Right cardiac atrium (tissue), 5 donors: ENCODE measurements around the gene BTN1A1. TPM values are rescaled to one million over a fixed set of nuclear protein-coding genes. Genes with fewer than 3 reads are reported as not detected.
"Not testable (repeated sequence)": the region's sequence is repeated elsewhere in the genome, so short reads cannot be mapped to it uniquely, and the experiment has no call there.

Experiments used
- ATAC-seq, 2 donors: fragments of 200-7000 bp; cut with Tn5 transposase; one replicate each; pipeline versions ENCODE4 v1.8.0 to v1.9.1; 2020; ENCODE audit warnings: moderate library complexity in 2 of 2, mild to moderate bottlenecking in 1 of 2
- DNase-seq, 3 donors: peaks; one replicate each; pipeline ENCODE4 v3.0.0-alpha.2; 2020
- H3K27ac ChIP-seq: one replicate; pipeline ENCODE4 v1.5.1; 2013; ENCODE audit warnings: mild to moderate bottlenecking, low read length, control low read depth, moderate library complexity
- H3K27me3 ChIP-seq: one replicate; pipeline ENCODE4 v1.6.1; 2013; ENCODE audit not compliant: control insufficient read depth, insufficient read depth
- H3K4me1 ChIP-seq: one replicate; pipeline ENCODE4 v1.6.1; 2013; ENCODE audit warnings: low read length; ENCODE audit not compliant: control insufficient read depth, insufficient read depth
- H3K4me3 ChIP-seq: one replicate; pipeline ENCODE4 v1.5.1; 2013; ENCODE audit warnings: low read length, control low read depth
- H3K9me3 ChIP-seq: one replicate; pipeline ENCODE4 v1.6.1; 2013; ENCODE audit warnings: low read length; ENCODE audit not compliant: control insufficient read depth
- WGBS: extraction: QIAGEN DNeasy Blood & Tissue Kit; methylation state at CpG from one replicate; pipeline ENCODE4 v1.1.7; 2013; 5-methylcytosine and 5-hydroxymethylcytosine counted together
- intact Hi-C, 4 donors: fragments of 100-400 bp; cut with DNase I; formaldehyde crosslinking; loops; one replicate each; pipeline versions ENCODE4 v1.11.0 to v1.14.0; 2022 to 2023
- polyA plus RNA-seq: library from polyadenylated mRNA; stranded (reverse); fragments of 200-250 nt; gene quantifications from one replicate; pipeline ENCODE4 v1.2.3, GENCODE V29; 2013
- total RNA-seq, 4 donors: library from RNA; stranded (reverse); fragmentation: NEBNext Ultra II Directional; extraction: Animal tissue kit (Norgen Biotek cat#: 25700); gene quantifications; one replicate each; pipeline ENCODE4 v1.2.1, GENCODE V29; 2021
- donor health status: healthy with polysubstance abuse.
- donor health status: DM: no; HTN: yes; CAD: no.
- donor health status: DM: no; HTN: no; CAD: no.
- donor health status: DM: no; HTN: yes; CAD: no; lungs with severe emphysema.
- donor health status: DM: yes; HTN: yes; CAD: no.

The BTN1A1 gene
- total and polyA plus RNA-seq, 5 donors, result not detected

DNA sequence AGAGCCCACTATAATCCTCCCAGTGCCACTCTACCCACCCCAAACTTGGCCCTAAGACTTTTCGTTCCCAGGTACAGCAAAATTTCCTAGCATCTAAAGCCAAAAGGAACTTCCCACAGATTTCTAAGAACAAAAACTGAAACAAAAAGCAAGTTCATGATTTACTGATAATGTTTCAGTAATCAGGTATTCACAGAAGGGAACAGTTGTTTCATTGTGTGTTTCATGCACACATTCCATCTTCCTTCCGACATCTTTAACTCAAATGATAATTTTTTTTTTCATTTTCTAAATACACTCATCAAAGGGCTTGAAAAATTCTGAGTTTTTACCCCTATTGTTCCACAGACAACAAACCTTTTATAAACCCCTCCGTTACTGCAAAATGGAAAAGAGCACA, 6.0 kb upstream of the BTN1A1 start:
- H3K4me3 ChIP-seq, result no peak overlapping the region
- no peaks in the 10 kb centered on the region for H3K4me1 ChIP-seq
- no peak overlapping the region for H3K27ac ChIP-seq
- 82% methylated on average over 3 of the region's 3 CpGs for WGBS
- ATAC-seq (no peak), DNase-seq (no peak)
- intact Hi-C loops, result no loop called here
- H3K27me3 ChIP-seq, result no peaks in the 10 kb centered on the region
- H3K9me3 ChIP-seq, result no peaks in the 10 kb centered on the region

DNA sequence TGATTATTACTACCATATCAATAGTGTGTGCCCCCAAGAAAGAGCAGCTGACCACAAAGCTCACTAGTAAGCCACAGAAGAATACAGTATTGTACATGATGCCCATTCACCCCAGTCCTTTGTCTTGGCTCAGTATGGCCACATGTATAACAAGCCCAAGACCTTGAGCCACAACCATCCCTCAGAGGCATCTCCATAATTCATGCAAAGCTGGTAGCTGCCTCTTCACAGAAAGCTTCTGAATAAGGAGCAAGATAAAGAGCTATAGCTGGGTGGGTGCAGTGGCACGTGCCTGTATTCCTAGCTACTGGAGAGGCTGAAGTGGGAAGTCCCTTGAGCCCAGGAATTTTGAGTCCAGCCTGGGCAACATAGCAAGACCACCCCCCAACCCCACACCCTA, 4.8 kb upstream of the BTN1A1 start:
- intact Hi-C loops, result no loop called here
- no peaks in the 10 kb centered on the region for H3K9me3 ChIP-seq
- WGBS, result 62% methylated on average over 1 of the region's 1 CpG
- H3K4me1 ChIP-seq, result no peaks in the 10 kb centered on the region
- H3K27me3 ChIP-seq, result no peaks in the 10 kb centered on the region
- no peak overlapping the region for H3K27ac ChIP-seq
- H3K4me3 ChIP-seq, result no peak overlapping the region
- no peak for DNase-seq
- ATAC-seq, result no peak

DNA sequence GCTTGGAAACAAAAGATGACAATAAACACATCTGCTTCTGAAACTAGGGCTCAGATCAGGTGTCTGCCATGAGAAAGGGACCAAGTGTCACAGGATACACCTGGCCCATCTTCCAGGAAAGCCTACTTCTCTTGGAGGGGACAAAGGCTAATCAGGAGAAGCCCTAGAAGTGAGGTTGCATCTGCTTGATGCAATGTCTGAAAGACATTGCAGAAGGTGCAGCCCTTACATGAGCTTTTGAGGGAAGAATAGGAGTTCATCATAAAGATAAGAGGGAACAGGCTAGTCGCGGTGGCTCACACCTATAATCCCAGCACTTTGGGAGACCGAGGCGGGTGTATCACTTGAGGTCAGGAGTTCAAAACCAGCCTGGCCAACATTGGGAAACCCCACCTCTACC, 2.5 kb upstream of the BTN1A1 start:
- Histone ChIP-seq H3K9me3 (no peaks in the 10 kb centered on the region), H3K4me3 (no peak overlapping the region), H3K4me1 (peaks cover 5% of the 10 kb centered on the region), H3K27ac (no peak overlapping the region), H3K27me3 (no peaks in the 10 kb centered on the region)
- DNase-seq (no peak), ATAC-seq (no peak)
- intact Hi-C loops, result no loop called here
- WGBS, result 79% methylated on average over 4 of the region's 4 CpGs

DNA sequence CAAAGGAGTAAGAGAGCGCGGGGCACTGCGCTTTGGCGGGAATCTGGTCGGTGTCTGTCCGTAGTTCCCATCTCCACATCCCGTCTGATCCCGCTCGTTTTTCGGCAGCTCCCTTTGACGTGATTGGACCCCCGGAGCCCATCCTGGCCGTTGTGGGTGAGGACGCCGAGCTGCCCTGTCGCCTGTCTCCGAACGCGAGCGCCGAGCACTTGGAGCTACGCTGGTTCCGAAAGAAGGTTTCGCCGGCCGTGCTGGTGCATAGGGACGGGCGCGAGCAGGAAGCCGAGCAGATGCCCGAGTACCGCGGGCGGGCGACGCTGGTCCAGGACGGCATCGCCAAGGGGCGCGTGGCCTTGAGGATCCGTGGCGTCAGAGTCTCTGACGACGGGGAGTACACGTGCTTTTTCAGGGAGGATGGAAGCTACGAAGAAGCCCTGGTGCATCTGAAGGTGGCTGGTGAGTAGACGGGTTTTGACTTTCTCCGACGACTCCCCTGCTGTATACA, 1.4 kb downstream of the BTN1A1 start:
- ATAC-seq (peak; percentile 72), DNase-seq (peak; percentile 30 to 73 (median 69))
- intact Hi-C loops, result no loop called here
- H3K9me3 ChIP-seq, result no peaks in the 10 kb centered on the region
- peak overlapping the region; percentile 30 for H3K4me3 ChIP-seq
- H3K27ac ChIP-seq, result no peak overlapping the region
- 6% methylated on average over 49 of the region's 49 CpGs for WGBS
- H3K4me1 ChIP-seq, result peaks cover 5% of the 10 kb centered on the region
- no peaks in the 10 kb centered on the region for H3K27me3 ChIP-seq

- no peak for DNase-seq
- Histone ChIP-seq H3K9me3 (no peaks in the 10 kb centered on the region), H3K27ac (no peak overlapping the region), H3K4me3 (peak overlapping the region; percentile 30), H3K27me3 (no peaks in the 10 kb centered on the region), H3K4me1 (peaks cover 5% of the 10 kb centered on the region)
- no peak for ATAC-seq
- intact Hi-C loops, result no loop called here
Measured at GRCh38 chr6:26502165-26502564, 2.1 kb downstream of the BTN1A1 start.

- no peak for ATAC-seq
- Histone ChIP-seq H3K9me3 (no peaks in the 10 kb centered on the region), H3K4me1 (peaks cover 5% of the 10 kb centered on the region), H3K4me3 (no peak overlapping the region), H3K27ac (no peak overlapping the region), H3K27me3 (no peaks in the 10 kb centered on the region)
- WGBS, result 92% methylated on average over 3 of the region's 3 CpGs
- intact Hi-C loops, result no loop called here
- no peak for DNase-seq
Measured at GRCh38 chr6:26502626-26503025, 2.5 kb downstream of the BTN1A1 start.

DNA sequence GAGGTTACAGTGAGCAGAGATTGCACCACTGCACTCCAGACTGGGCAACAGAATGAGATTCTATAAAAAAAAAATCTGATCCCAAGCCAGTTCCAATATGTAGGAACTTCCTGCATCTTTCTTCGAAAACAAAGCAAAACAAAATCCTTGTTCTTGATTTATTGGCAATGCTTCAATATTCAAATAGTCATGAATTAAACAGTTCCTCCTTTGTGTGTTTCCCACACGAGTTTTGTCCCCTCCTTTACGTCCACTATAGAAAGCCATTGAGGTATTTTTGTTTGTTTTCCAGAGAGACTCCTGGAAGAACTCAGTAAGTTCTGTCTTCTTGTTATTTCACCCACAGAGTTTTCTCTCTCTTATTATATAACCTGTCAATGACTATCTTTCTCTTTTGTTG, 7.6 kb downstream of the BTN1A1 start:
- H3K27me3 ChIP-seq, result no peaks in the 10 kb centered on the region
- no peak overlapping the region for H3K27ac ChIP-seq
- intact Hi-C loops, result no loop called here
- H3K4me1 ChIP-seq, result no peaks in the 10 kb centered on the region
- H3K9me3 ChIP-seq, result no peaks in the 10 kb centered on the region
- no peak for DNase-seq
- H3K4me3 ChIP-seq, result no peak overlapping the region
- WGBS, result 48% methylated on average over 3 of the region's 3 CpGs
- no peak for ATAC-seq

DNA sequence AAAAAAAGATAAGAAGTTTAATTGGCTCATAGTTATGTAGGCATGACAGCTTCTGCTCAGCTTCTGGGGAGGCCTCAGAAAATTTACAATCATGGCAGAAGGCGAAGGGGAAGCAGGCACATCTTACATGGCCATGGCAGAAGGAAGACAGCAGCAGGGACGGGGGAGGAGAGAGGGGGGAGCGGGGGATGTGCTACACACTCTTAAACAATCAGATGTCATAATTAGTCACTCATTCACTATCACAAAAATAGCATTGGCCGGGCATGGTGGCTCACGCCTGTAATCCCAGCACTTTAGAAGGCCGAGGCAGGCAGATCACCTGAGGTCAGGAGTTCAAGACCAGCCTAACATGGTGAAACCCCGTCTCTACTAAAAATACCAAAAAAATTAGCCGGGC, 10.9 kb downstream of the BTN1A1 start:
- not testable (repeated sequence) for DNase-seq, H3K4me1 ChIP-seq, H3K27me3 ChIP-seq, ATAC-seq, H3K27ac ChIP-seq, H3K4me3 ChIP-seq, H3K9me3 ChIP-seq
- intact Hi-C loops, result loop anchor here in 1 of 4 donors (10.0 kb wide), 1 partner anchor 96 kb away; no protein-coding TSS in a partner anchor
- WGBS, result 65% methylated on average over 8 of the region's 8 CpGs

DNA sequence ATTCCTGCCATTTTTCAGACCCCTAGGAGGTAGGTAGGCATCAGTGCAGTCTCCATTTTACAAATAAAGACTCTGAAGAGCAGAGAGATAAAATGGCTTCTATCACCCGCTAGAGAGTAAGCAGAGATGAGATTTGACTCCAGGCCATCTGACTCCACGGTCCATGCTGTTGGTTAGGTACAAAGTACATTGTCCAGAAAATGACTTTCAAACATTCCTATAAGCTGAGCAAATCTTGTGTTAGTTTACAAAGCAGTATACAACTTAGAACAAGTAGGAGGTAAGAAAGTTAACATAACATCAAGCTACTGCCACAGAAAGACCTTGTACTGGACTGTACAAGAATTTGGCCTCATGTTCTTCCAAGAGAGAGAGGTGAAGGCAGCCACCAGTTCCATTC, 14.9 kb downstream of the BTN1A1 start:
- no peak for DNase-seq
- ATAC-seq, result no peak
- WGBS, result 82% methylated on average over 2 of the region's 2 CpGs
- Histone ChIP-seq H3K27me3 (no peaks in the 10 kb centered on the region), H3K4me3 (no peak overlapping the region), H3K4me1 (no peaks in the 10 kb centered on the region), H3K27ac (no peak overlapping the region), H3K9me3 (no peaks in the 10 kb centered on the region)
- intact Hi-C loops, result loop anchor here in 1 of 4 donors (5.0 to 10.0 kb wide), 2 partner anchors 38 to 100 kb away; no protein-coding TSS in a partner anchor

DNA sequence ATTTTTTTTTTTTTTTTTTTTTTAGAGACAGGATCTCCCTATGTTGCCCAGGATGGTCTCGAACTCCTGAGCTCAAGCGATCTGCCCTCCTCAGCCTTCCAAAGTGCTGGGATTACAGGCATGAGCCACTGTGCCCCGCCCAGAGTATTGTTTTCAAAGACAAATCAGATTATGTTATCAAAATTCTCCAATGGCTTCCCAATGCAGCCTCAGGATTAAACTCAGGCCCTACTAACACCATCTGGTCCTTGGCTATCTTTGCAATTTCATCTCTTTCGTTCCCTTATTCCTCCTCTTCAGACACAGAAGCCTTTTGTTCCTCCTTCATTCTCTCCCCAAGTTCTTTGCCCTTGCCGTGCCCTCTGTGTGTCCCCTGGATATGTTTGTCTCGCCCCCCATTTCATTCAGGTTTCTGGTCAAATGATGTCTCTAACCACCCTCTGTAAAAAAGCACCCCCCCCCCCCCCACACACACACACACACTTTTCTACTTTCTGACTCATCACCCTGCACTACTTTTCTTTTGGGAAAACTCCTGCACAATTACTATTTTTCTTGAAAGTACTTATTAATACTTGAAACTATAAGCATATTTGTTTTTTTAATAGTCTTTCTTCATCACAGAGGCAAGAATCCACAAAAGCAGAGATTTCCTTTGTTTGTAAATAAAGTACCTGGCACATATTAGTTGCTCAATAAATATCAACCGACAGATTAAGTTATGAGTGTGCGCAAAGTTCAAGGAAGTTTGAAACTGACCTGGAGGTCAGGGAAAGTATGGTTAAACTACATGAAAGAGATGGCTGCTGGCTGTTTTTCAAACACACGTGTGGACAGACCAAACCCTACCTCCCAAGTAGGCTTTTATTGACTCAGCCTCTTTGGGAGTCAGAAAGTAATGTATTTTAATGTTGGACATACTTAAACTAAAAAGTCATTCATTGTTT, 16.7 kb downstream of the BTN1A1 start:
- Histone ChIP-seq H3K4me3 (no peak overlapping the region), H3K4me1 (no peaks in the 10 kb centered on the region), H3K27me3 (no peaks in the 10 kb centered on the region), H3K27ac (no peak overlapping the region), H3K9me3 (no peaks in the 10 kb centered on the region)
- 81% methylated on average over 9 of the region's 9 CpGs for WGBS
- no peak for ATAC-seq
- intact Hi-C loops, result loop anchor here in 1 of 4 donors (5.0 to 10.0 kb wide), 2 partner anchors 39 to 102 kb away; no protein-coding TSS in a partner anchor
- no peak for DNase-seq

DNA sequence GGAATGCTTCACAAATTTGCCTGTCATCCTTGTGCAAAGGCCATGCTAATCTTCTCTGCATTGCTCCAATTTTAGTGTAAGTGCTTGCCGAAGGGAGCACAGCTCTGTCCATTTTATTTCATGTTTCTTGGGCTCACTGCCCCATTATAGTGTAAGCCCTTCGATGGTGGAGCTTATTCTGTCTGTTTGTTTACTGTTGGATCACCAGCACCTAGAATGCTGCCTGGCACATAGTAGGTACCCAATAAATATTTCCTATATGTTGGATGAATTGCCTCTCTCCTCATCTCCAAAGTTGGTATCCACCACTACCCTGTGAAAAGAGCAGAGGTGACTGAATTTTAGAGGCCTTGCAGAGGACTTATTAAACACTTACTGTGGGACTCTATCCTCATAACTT, 19.3 kb downstream of the BTN1A1 start:
- ATAC-seq, result no peak
- Histone ChIP-seq H3K4me3 (no peak overlapping the region), H3K9me3 (no peaks in the 10 kb centered on the region), H3K27me3 (no peaks in the 10 kb centered on the region), H3K27ac (no peak overlapping the region), H3K4me1 (no peaks in the 10 kb centered on the region)
- DNase-seq, result no peak
- 94% methylated on average over 2 of the region's 2 CpGs for WGBS
- intact Hi-C loops, result loop anchor here in 1 of 4 donors (5.0 to 10.0 kb wide), 2 partner anchors 42 to 105 kb away; no protein-coding TSS in a partner anchor
